SK-N-SH (cell line): ENCODE results near the gene NXPE3. TPM values are rescaled to one million over a fixed set of nuclear protein-coding genes. Genes with fewer than 3 reads are reported as not detected.
A peak's percentile ranks its signal among the peaks of the same experiment; 100 is the strongest.

Source experiments
- CTCF ChIA-PET: fragments of 300-600, 350-600 bp; formaldehyde crosslinking; extraction: SDS; loops from one replicate; lab custom pipeline; 2021; lab: Yijun Ruan, JAX
- POLR2A ChIA-PET: fragments of 350-600 bp; sonication (Branson Sonifier 250); formaldehyde crosslinking; extraction: SDS; loops from one replicate; lab custom pipeline; 2020; ENCODE audit warnings: antibody characterized with exemption, inconsistent platforms; lab: Yijun Ruan, JAX
- DNase-seq: peaks from one replicate; pipeline ENCODE4 v3.0.0; 2012
- H2AFZ ChIP-seq: fragments of 200-600 bp; sonication (generic); 2 replicates; pipeline ENCODE4 v1.8.1; 2016; ENCODE audit warnings: antibody characterized with exemption, mild to moderate bottlenecking, low read depth
- H3F3A ChIP-seq: fragments of 200-600 bp; sonication (generic); replicated peaks from 2 replicates; pipeline ENCODE3; 2016; ENCODE audit warnings: antibody characterized with exemption, mild to moderate bottlenecking; ENCODE audit not compliant: insufficient read depth
- H3K27ac ChIP-seq, 2 experiments: fragments of 200-500 bp in 1 of 2; fragments of 200-600 bp in 1 of 2; sonication (Bioruptor generic) in 1 of 2; sonication (generic), shearing (Covaris generic) in 1 of 2; 2 replicates each; pipeline versions ENCODE4 v1.5.1 to v1.6.1; 2014 to 2016; ENCODE audit warnings: low read depth in 2 of 2, inconsistent platforms in 1 of 2, low read length in 1 of 2, mild to moderate bottlenecking in 1 of 2, mixed read lengths in 1 of 2
- H3K27me3 ChIP-seq: fragments of 200-600 bp; sonication (generic), shearing (Covaris generic); 2 replicates; pipeline ENCODE4 v1.6.1; 2016; ENCODE audit warnings: mixed run types; ENCODE audit not compliant: insufficient read depth
- H3K36me3 ChIP-seq, 2 experiments: fragments of 200-500 bp in 1 of 2; fragments of 200-600 bp in 1 of 2; sonication (Bioruptor generic) in 1 of 2; sonication (generic) in 1 of 2; replicated peaks in 1 of 2; 2 replicates each; pipeline versions ENCODE3 to v1.5.1; 2014 to 2016; ENCODE audit warnings: low read length in 1 of 2, mild to moderate bottlenecking in 1 of 2; ENCODE audit not compliant: insufficient read depth in 2 of 2, control insufficient read depth in 1 of 2
- H3K4me1 ChIP-seq, 2 experiments: fragments of 200-500 bp in 1 of 2; fragments of 200-600 bp in 1 of 2; sonication (Bioruptor generic) in 1 of 2; sonication (generic), shearing (Covaris generic) in 1 of 2; 2 replicates each; pipeline versions ENCODE4 v1.5.1 to v1.6.1; 2014 to 2016; ENCODE audit warnings: low read depth in 1 of 2, low read length in 1 of 2, mixed run types in 1 of 2; ENCODE audit not compliant: insufficient read depth in 2 of 2, control insufficient read depth in 1 of 2
- H3K4me2 ChIP-seq: fragments of 200-600 bp; sonication (generic), shearing (Covaris generic); 2 replicates; pipeline ENCODE4 v1.6.1; 2017; ENCODE audit warnings: mixed run types
- H3K4me3 ChIP-seq, 2 experiments: fragments of 200-500 bp in 1 of 2; fragments of 200-600 bp in 1 of 2; sonication (Bioruptor generic) in 1 of 2; sonication (generic), shearing (Covaris generic) in 1 of 2; 2 replicates each; pipeline versions ENCODE4 v1.5.1 to v1.8.1; 2014 to 2016; ENCODE audit warnings: low read depth in 2 of 2, inconsistent platforms in 1 of 2, low read length in 1 of 2, mild to moderate bottlenecking in 1 of 2, mixed read lengths in 1 of 2, moderate library complexity in 1 of 2
- H3K79me2 ChIP-seq: fragments of 200-600 bp; sonication (generic); 2 replicates; pipeline ENCODE4 v1.8.1; 2017; ENCODE audit warnings: mild to moderate bottlenecking; ENCODE audit not compliant: insufficient read depth
- H3K9ac ChIP-seq: fragments of 200-600 bp; sonication (generic); 2 replicates; pipeline ENCODE4 v1.6.1; 2017; ENCODE audit warnings: mixed run types
- H3K9me2 ChIP-seq: fragments of 200-600 bp; sonication (generic); 2 replicates; pipeline ENCODE4 v1.6.1; 2017; ENCODE audit warnings: mixed run types
- H3K9me3 ChIP-seq: fragments of 200-600 bp; sonication (generic); 2 replicates; pipeline ENCODE4 v1.6.1; 2017; ENCODE audit warnings: mixed run types, mild to moderate bottlenecking, moderate library complexity
- H4K20me1 ChIP-seq: fragments of 200-600 bp; sonication (generic); 2 replicates; pipeline ENCODE4 v1.6.1; 2017; ENCODE audit warnings: mild to moderate bottlenecking, mixed run types; ENCODE audit not compliant: insufficient read depth
- ELF1 ChIP-seq: IDR thresholded peaks from 2 replicates; pipeline ENCODE4 v1.4.0; 2012
- FOXJ3 ChIP-seq: sonication (generic); formaldehyde crosslinking; IDR thresholded peaks from 2 replicates; pipeline ENCODE4 v1.5.1; 2020; ENCODE audit warnings: mild to moderate bottlenecking, missing genetic modification reagents
- MAX ChIP-seq: IDR thresholded peaks from 2 replicates; pipeline ENCODE4 v1.4.0; 2012; ENCODE audit warnings: low read depth
- MXI1 ChIP-seq: IDR thresholded peaks from 2 replicates; pipeline ENCODE4 v1.6.1; 2012; ENCODE audit warnings: mild to moderate bottlenecking, low read depth, low read length, improper control_type of control experiment
- TCF12 ChIP-seq: IDR thresholded peaks from 2 replicates; pipeline ENCODE4 v1.4.0; 2012
- YY1 ChIP-seq: IDR thresholded peaks from 2 replicates; pipeline ENCODE4 v1.4.0; 2012; ENCODE audit warnings: low read depth, mild to moderate bottlenecking
- ZBTB33 ChIP-seq: IDR thresholded peaks from 2 replicates; pipeline ENCODE4 v1.4.0; 2012; ENCODE audit warnings: low read depth, borderline replicate concordance
- WGBS: methylation state at CpG from one replicate; pipeline ENCODE4 v1.1.6; 2017; ENCODE audit warnings: low lambda C conversion rate; 5-methylcytosine and 5-hydroxymethylcytosine counted together
- polyA plus RNA-seq, 3 experiments: library from polyadenylated mRNA; depleted of rRNA; stranded (reverse); fragments of >200 nt; gene quantifications; 2 replicates each; pipeline ENCODE4 v1.2.3, GENCODE V29; 2012

The NXPE3 gene
- polyA plus RNA-seq, 1 of the 3 experiments (the other 2 are of a cell fraction) = 21.3 TPM

- ChIA-PET CTCF (interaction anchor here (1.2 to 1.7 kb wide), 2 partner anchors 44 to 372 kb away, joined by 3 to 5 read pairs; no protein-coding TSS in a partner anchor), POLR2A (no interaction called here)
- no peak for DNase-seq
Measured at GRCh38 chr3:101852983-101853840, 74.2 kb downstream of the NXPE3 start.

GRCh38 chr3:101853982-101854381 is 75.0 kb downstream of the NXPE3 start:
- peaks cover 82% of the 10 kb centered on the region for H3K79me2 ChIP-seq
- CTCF ChIA-PET = interaction anchor here (1.6 to 1.7 kb wide), 2 partner anchors 372 to 375 kb away, joined by 5 read pairs; no protein-coding TSS in a partner anchor
- H3K4me3 ChIP-seq = no peak overlapping the region; a peak in 1 of 4 replicates
- no peaks in the 10 kb centered on the region for H3K9me3 ChIP-seq
- H3F3A ChIP-seq = peaks cover 42% of the 10 kb centered on the region
- WGBS = 96% methylated on average over 3 of the region's 3 CpGs
- peaks cover 58% of the 10 kb centered on the region for H4K20me1 ChIP-seq
- TF ChIP-seq ELF1 = no peak
- no peak for TF ChIP-seq MAX
- no peak for TF ChIP-seq MXI1
- TF ChIP-seq FOXJ3 = no peak
- TF ChIP-seq YY1 = no peak
- no peak overlapping the region for H2AFZ ChIP-seq
- H3K36me3 ChIP-seq = peaks cover 70 to 76% of the 10 kb centered on the region in 2 experiments
- H3K27me3 ChIP-seq = no peaks in the 10 kb centered on the region
- POLR2A ChIA-PET = no interaction called here
- H3K27ac ChIP-seq = no peak overlapping the region
- H3K9ac ChIP-seq = no peak overlapping the region
- no peak for DNase-seq
- H3K9me2 ChIP-seq = no peaks in the 10 kb centered on the region
- peaks cover 2 to 3% of the 10 kb centered on the region in 2 experiments; a peak in 3 of 4 replicates for H3K4me1 ChIP-seq
- H3K4me2 ChIP-seq = 0 out of 2 replicates have a peak overlapping the region, but pooled peaks have one; percentile 89

More at GRCh38 chr3:101852983-101853840, 74.2 kb downstream of the NXPE3 start:
- Histone ChIP-seq H3K4me1 (peaks cover 3 to 5% of the 10 kb centered on the region in 2 experiments; a peak in 3 of 4 replicates), H3F3A (peaks cover 34% of the 10 kb centered on the region), H3K27ac (no peak overlapping the region), H4K20me1 (peaks cover 52% of the 10 kb centered on the region), H3K36me3 (peaks cover 62 to 69% of the 10 kb centered on the region in 2 experiments), H3K4me3 (no peak overlapping the region; a peak in 1 of 4 replicates), H3K79me2 (peaks cover 78% of the 10 kb centered on the region), H3K9me2 (no peaks in the 10 kb centered on the region), H3K9ac (no peak overlapping the region), H3K27me3 (no peaks in the 10 kb centered on the region), H2AFZ (no peak overlapping the region), H3K4me2 (peak overlapping the region; percentile 89; the same call in 1 of the 2 replicates), H3K9me3 (no peaks in the 10 kb centered on the region)
- 96% methylated on average over 8 of the region's 8 CpGs for WGBS
- TF ChIP-seq ZBTB33 (peak; percentile 21; the same call in 1 of the 2 replicates), TCF12 (no peak)
